ENCODE results near the gene ZDHHC12. TPM values are rescaled to one million over a fixed set of nuclear protein-coding genes. Genes with fewer than 3 reads are reported as not detected.

Gene ZDHHC12
- total RNA-seq, 2 experiments from 2014 or later = 50.9 to 53.1 TPM

Other genes with a start within 250 kb of the ZDHHC12 start
- 10 to 100 TPM; 48.7 to 51.6 TPM for gene GLE1, start 219.4 kb downstream of the ZDHHC12 start, total RNA-seq
- 100 to 1,000 TPM; 162 to 183 TPM for gene SPTAN1, start 171.5 kb downstream of the ZDHHC12 start, total RNA-seq
- gene DYNC2I2, start 67.3 kb downstream of the ZDHHC12 start, total RNA-seq = 10 to 100 TPM; 32.4 to 32.8 TPM
- gene SET, start 34.9 kb downstream of the ZDHHC12 start, total RNA-seq = 100 to 1,000 TPM; 669 to 771 TPM
- 1 to 10 TPM; 6.3 to 7.3 TPM for gene PKN3, start 21.6 kb downstream of the ZDHHC12 start, total RNA-seq
- 10 to 100 TPM in 1 of 2 experiments, 1 to 10 TPM in 1; 9.9 to 11.0 TPM for gene ZER1, start 47.8 kb upstream of the ZDHHC12 start, total RNA-seq
- 1 to 10 TPM; 8.3 to 9.0 TPM for gene TBC1D13, start 63.1 kb upstream of the ZDHHC12 start, total RNA-seq
- 10 to 100 TPM in 1 of 2 experiments, 1 to 10 TPM in 1; 9.9 to 10.3 TPM for gene ENDOG, start 94.4 kb upstream of the ZDHHC12 start, total RNA-seq
- gene SPOUT1, start 105.7 kb upstream of the ZDHHC12 start, total RNA-seq = 10 to 100 TPM; 72.9 to 82.3 TPM
- 10 to 100 TPM; 29.6 to 33.6 TPM for gene KYAT1, start 157.8 kb upstream of the ZDHHC12 start, total RNA-seq
- gene LRRC8A, start 158.0 kb upstream of the ZDHHC12 start, total RNA-seq = 10 to 100 TPM; 13.1 to 13.2 TPM
- gene PHYHD1, start 196.9 kb upstream of the ZDHHC12 start, total RNA-seq = under 1 TPM; 0.44 to 0.50 TPM
- 1 to 10 TPM; 2.5 to 2.7 TPM for gene DOLK, start 223.5 kb upstream of the ZDHHC12 start, total RNA-seq
- 100 to 1,000 TPM; 101 to 112 TPM for gene NUP188, start 223.6 kb upstream of the ZDHHC12 start, total RNA-seq

Data from activated naive CD4-positive, alpha-beta T cell treated with anti-CD3 and anti-CD28 coated beads for 36 hours (primary cell).